Kidney epithelial cell (primary cell): Measurements from ENCODE around the gene DNASE2B. TPM values are rescaled to one million over a fixed set of nuclear protein-coding genes. Genes with fewer than 3 reads are reported as not detected.

Source experiments
- DNase-seq: peaks from one replicate; pipeline ENCODE4 v3.0.0-alpha.2; 2010; ENCODE audit warnings: low read depth
- H3K27me3 ChIP-seq: 2 replicates; pipeline ENCODE4 v1.6.0; 2011; ENCODE audit warnings: low read length; ENCODE audit not compliant: control insufficient read depth, insufficient read depth
- H3K36me3 ChIP-seq: 2 replicates; pipeline ENCODE4 v1.5.1; 2011; ENCODE audit warnings: low read length; ENCODE audit not compliant: control insufficient read depth, insufficient read depth
- H3K4me3 ChIP-seq: 2 replicates; pipeline ENCODE4 v1.5.1; 2011; ENCODE audit warnings: low read depth, mild to moderate bottlenecking, control low read depth, low read length
- total RNA-seq: library from RNA; depleted of rRNA; stranded (reverse); fragments of >200 nt; gene quantifications from 2 replicates; pipeline ENCODE4 v1.2.3, GENCODE V29; 2015
- TF ChIP-seq, protein P1 (sequence below): IDR thresholded peaks from 2 replicates; pipeline ENCODE4 v1.5.1; 2011; ENCODE audit warnings: mild to moderate bottlenecking, moderate library complexity, low read length, control low read depth, inconsistent platforms; ENCODE audit not compliant: insufficient read depth, poor library complexity, severe bottlenecking

DNASE2B gene, protein sequence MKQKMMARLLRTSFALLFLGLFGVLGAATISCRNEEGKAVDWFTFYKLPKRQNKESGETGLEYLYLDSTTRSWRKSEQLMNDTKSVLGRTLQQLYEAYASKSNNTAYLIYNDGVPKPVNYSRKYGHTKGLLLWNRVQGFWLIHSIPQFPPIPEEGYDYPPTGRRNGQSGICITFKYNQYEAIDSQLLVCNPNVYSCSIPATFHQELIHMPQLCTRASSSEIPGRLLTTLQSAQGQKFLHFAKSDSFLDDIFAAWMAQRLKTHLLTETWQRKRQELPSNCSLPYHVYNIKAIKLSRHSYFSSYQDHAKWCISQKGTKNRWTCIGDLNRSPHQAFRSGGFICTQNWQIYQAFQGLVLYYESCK
- total RNA-seq = not detected in 2 replicates

DNA sequence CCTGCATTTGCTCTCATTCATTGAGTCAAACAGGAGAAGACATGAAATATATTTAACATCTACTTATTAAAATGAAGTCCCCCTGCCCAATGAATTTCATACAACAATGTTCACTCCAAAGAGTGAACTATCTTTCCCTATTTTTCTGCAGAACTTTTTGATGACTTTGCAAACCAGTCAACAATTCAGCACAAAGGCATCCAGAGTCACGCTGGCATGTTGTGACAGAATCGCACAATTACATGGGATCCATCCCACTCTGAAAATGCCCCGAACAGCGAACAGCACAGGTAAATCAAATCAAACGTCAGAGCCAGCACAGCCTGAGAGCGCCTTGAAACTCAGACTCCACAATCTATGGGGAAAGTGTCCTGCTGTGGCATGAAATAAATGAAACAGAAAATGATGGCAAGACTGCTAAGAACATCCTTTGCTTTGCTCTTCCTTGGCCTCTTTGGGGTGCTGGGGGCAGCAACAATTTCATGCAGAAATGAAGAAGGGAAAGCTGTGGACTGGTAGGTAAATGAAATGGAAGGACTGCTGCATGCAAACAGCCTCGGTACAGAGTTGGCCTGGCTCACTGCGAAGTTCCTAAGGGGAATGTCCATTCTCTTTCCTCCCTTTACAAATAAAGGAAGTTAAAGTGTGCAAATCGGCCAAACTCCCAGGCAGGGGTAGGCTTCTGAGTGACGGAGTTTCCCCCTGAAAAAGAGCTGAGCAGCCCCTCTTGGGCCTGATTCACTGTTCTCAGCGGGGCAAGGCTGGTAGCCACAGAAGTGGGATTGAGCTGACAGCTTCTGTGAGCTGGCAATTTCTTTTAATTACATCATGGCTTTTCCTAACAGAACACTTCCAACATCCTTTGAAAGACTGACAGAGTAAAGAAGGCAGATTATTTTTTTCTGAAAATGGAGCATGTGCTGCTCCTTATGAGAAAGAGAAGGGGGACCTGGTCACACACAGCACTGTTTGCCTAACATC is at the start of gene DNASE2B:
DNASE2B (plus strand) TSS at position 310 of the 981 bp plus-strand sequence; CDS start at position 391, 81 bp downstream.
- no peaks in the 10 kb centered on the region for H3K27me3 ChIP-seq
- H3K4me3 ChIP-seq = no peak within 1 kb of the TSS
- no peaks in the 10 kb centered on the region for H3K36me3 ChIP-seq
- no peak for DNase-seq
- TF ChIP-seq, protein P1, sequence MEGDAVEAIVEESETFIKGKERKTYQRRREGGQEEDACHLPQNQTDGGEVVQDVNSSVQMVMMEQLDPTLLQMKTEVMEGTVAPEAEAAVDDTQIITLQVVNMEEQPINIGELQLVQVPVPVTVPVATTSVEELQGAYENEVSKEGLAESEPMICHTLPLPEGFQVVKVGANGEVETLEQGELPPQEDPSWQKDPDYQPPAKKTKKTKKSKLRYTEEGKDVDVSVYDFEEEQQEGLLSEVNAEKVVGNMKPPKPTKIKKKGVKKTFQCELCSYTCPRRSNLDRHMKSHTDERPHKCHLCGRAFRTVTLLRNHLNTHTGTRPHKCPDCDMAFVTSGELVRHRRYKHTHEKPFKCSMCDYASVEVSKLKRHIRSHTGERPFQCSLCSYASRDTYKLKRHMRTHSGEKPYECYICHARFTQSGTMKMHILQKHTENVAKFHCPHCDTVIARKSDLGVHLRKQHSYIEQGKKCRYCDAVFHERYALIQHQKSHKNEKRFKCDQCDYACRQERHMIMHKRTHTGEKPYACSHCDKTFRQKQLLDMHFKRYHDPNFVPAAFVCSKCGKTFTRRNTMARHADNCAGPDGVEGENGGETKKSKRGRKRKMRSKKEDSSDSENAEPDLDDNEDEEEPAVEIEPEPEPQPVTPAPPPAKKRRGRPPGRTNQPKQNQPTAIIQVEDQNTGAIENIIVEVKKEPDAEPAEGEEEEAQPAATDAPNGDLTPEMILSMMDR = no peak

DNA sequence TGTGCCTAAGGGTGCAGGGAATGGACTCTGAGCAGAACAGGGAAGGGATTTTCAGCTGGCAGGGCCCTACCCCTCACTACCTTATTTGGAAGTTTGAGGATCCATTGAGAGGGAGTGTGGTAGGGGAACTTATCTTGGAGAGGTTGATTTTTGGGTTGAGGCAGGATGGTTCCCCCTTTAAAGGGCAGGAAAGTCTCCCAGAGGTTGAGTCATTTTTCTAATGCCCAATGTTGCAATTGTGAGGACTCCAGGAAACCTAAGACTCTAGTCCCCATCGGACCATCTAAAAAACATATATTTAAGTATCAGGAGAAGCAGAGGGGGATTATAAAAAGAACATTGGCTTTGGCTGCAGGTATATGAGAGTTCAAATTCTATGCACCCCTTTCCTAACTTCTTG is 49.5 kb upstream of the DNASE2B start:
- no peak overlapping the region for H3K4me3 ChIP-seq
- no peaks in the 10 kb centered on the region for H3K36me3 ChIP-seq
- TF ChIP-seq, protein P1 = no peak
- no peak for DNase-seq
- H3K27me3 ChIP-seq = no peaks in the 10 kb centered on the region

DNA sequence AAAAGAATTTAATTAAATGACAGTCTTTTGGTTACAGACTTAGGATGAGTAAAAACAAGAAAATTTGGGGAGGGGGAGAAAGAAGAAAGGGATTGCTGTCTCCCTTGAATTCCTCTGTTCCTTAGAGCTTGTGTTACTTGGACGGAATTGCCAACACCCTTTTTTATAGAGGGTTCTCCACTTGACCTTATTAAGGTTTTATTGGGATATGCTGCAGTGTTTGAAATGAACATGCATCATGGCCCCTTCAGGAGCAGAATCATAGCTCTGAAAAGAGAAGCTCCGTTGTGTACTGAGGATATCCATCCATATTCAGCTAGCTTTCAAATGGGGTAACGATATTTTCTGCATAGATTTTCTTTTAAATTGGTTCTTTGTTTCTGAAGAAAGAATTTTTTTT is 48.2 kb upstream of the DNASE2B start:
- no peaks in the 10 kb centered on the region for H3K36me3 ChIP-seq
- TF ChIP-seq, protein P1 = no peak
- no peak for DNase-seq
- H3K4me3 ChIP-seq = no peak overlapping the region
- no peaks in the 10 kb centered on the region for H3K27me3 ChIP-seq

DNA sequence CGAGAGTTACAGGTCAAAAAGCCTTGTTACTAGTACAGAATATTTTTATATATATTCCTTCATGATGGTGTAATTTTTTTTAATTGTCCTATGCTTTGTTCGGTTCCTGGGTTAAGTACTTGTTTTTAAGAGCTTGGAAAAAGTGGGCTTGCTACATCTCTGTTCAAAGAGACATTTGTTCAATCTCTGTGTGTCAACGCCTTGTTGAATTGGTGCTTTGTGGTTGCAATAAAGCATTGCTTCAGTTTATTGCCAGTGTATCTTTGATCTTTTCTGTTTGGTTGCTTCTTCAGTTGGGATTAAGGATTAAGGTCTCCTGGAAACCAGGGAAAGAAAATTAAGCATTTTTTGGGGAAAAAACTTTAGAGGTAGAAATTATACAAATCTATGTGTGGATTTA is 47.7 kb upstream of the DNASE2B start:
- DNase-seq = no peak
- TF ChIP-seq, protein P1 = no peak
- Histone ChIP-seq H3K36me3 (no peaks in the 10 kb centered on the region), H3K4me3 (no peak overlapping the region), H3K27me3 (no peaks in the 10 kb centered on the region)

DNA sequence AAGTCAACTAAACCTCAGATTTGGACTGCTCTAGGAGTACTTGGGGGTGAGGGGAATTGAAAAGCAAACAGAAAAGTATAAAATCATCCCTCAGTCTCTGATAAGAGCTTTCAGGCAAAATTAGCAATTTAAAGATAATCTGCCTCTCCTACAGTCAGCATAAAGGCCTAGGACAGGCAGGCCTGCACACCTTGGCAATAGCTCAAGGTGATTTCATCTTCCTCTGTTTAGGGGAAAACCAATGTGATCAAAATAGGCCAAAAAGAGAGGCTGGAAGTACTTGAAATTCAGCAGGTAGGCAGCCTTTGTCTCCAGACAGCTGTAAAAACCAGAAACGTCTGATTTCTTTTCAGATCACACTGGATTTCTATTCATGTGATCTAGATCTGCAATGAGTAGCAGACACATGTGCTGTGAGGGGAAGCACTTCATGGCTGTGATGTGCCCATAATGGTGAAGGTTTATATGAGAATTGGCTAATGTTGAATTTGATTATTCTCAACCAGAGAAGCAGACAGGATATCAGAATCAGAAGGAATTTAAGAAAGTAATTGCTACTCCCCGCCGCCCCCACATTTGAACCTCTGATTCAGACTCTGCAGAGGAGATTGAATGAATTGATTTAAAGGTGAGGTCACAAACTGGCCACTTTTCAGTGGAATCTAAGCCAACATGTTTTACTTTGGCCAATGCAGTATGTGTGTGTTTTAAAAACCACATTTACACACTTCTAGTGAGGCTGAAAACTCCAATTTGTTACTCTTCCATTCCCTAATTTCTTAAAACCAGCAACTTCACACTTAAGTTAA is 45.8 kb upstream of the DNASE2B start:
- TF ChIP-seq, protein P1 = no peak
- no peaks in the 10 kb centered on the region for H3K36me3 ChIP-seq
- no peak overlapping the region for H3K4me3 ChIP-seq
- DNase-seq = no peak
- H3K27me3 ChIP-seq = no peaks in the 10 kb centered on the region
